Activated effector memory CD4-positive, alpha-beta T cell treated with Interleukin-2 at 50 U/mL for 16 hours (primary cell): Measurements from ENCODE around the gene HOXC12.

Experiments
- DNase-seq: peaks from one replicate; pipeline ENCODE4 v3.0.0-alpha.2; 2020

HOXC12 gene, protein sequence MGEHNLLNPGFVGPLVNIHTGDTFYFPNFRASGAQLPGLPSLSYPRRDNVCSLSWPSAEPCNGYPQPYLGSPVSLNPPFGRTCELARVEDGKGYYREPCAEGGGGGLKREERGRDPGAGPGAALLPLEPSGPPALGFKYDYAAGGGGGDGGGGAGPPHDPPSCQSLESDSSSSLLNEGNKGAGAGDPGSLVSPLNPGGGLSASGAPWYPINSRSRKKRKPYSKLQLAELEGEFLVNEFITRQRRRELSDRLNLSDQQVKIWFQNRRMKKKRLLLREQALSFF

GRCh38 chr12:53954694-53955035 is at the start of gene HOXC12:
Gene HOXC12 (plus strand): TSS chr12:53954903. CDS start chr12:53954930, 27 bp downstream.
- DNase-seq: no peak

DNA sequence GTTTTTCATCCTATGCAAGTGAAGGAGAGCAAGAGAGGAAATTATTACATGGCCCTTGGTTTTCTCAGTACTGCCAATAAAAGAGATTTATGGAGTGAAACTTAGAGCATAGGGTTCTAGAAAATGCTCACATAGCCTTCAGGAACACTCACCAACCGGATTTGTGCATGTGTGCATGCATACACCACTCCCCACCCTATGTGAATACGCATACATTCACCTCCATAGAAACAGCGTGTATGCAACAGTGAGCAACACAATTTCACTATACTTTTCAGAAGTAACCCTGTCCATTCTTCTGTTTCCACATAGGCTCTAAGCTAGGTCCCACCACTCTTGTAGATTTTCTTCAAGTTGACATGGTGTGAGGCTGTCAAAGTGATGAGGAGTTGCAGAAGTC is 47.6 kb upstream of the HOXC12 start:
- no peak for DNase-seq

DNA sequence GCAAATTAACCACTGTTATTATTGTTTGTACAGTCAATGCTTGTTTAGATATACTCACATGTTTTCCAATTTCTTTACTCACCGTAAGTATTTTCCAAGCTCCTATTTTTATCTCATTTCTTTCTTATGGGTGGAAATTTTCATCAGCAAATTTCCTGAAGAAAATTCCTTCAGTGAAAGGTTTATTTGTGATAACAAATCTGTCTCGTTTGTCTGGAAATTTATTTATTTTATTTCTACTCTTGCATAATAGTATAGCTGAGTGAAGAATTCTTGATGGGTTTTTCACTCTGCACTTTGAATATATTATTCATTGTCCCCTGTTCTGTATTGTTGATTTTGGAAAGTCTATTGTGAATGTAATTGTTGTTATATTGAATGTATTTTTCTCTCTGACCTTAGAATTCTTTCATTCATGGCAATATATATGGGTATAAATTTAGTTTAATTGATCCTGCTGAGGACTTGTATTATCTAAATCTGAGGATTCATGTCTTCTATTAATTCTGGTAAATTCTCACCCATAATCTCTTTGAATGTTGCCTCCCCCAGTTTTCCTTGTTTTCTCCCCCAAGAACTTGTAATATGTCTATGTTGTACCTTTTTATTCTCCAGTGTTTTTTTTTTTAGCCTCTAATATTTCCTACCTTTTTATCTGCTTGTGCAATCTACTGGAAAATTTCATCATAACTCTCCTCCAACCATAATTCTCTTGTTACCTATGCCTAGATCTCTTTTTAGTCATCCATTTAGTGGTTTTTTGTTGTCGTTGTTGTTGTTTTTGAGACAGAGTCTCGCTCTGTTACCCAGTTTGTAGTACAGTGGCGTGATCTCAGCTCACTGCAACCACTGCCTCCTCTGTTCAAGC is 37.7 kb upstream of the HOXC12 start:
- DNase-seq: no peak

DNA sequence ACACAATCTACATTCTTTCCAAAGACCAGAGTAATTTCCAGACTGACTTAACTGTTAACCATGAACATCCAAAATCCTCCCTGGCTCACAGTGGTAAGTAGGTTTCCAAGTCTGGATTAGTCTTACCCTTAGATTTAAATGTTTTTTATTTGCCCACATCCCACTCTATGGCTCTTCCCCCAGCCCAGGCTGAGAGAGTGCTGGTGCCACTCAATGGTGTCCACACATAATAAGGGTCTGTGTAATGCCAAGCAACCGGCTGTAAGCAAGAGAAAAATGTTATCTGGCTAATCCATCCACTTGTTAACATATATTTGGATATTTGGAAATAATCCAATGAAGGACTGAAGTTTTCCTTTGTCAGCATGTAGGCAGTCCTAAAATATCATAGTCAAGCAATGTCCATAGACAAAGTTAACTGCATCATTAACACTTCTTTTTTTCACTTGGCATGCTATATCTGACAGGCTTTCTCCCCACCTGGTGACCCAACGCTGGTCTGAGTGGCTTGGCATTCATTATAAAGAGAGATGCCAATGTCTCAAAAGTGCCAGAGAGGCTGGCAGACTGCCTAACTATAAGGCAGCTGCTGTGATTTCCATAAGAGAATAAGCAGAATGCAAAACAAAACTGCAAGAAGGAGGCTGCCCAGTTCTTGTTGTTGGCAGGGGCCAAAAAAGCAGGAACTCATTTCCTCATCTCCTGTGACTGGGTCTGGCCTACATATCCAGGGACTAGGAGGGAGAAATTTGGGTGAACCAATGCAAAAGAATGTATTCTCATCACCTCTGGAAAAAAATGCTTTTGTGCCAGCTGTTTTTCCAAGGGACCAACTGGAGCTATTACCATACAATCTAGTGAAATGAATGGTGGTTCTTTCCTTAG is 29.9 kb upstream of the HOXC12 start:
- no peak for DNase-seq

GRCh38 chr12:53927220-53928029 is 27.3 kb upstream of the HOXC12 start:
- no peak for DNase-seq

DNA sequence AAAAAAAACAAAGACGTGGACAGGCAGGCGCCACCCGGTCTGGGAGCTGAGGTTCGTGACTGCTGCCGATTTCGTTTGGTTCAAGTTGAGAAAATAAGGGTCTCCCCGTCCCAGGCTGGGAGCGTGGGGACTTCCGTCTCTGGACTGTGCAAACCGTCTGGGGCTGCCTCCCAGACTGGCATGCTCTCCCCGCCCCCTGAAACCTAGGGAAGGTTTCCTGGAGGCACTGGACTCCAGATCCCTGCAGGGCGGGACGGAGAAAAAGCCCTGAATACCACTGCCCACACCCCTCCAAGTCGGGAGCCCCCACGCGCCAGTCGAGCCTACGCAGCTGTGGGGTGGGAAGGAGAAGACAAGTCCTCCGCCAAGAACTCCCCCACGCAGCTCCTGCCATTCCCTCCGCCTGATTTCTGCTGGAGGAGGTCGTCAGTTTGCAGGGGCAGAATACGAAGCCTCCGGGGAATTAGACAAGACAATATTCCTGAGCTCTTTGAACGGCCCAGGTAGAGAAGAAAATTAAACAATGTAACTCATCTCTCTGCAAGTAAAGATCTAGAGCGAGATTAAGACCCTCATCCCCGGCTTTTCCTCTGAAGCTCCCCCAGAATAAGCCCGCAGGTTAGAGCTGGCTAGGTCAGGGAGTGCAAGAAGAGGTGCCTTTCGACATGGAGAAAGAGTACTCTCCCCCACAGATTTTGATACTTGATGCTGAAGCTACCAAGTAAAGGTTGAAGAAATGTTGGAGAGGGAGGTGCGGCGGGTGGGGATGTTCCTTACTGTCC is 26.5 kb upstream of the HOXC12 start:
- no peak for DNase-seq

DNA sequence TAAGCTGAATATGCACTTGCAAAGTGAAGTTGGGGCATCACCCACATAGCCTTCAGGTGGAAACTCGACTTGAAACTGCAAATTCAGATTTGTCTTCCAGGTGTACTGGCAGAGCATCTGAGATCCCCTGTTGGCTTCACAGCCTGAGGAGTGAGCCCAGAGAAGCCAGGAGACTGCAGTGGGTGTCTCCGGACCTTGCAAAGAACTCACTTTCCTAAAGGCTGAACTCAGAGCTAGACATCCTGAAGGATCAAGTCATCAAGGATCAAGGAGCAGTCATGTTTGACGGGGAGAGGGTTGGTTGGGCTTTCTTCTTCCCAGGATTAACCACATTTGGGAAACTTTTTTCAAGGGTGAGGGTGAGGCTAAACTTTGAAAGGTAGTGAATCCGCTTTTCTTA is 25.2 kb upstream of the HOXC12 start:
- DNase-seq: no peak

DNA sequence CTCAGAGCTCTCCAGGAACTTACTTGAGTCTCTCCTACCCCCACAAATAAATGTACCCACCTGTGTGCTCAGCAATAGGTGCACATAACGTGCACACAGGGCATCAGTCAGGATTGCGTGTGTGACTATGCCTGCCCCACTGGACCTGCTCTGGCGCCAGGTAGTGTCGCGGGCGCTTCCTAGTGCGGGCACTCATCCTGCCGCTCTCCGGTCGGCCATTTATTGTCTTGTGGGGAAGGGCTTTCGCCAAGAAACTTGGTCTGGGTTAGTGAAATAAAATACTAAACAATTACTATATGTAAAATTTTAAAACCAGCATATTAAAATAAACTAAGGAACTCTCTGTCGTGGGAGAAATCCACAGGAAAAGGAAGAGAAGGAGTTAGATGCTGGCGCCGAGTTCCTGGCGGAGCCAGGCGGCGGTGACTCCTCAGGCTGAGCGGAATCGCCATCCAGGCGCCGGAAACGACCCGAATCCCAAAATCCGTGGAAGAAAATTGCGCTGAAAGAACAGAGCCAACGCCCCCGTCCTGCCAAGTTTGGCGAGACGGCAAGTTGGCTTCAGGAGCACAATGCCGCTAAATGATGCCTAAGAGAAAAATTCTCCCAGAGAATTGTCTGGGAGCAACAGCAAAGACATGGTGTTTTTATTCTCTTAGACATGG is 24.0 kb upstream of the HOXC12 start:
- DNase-seq: no peak

- DNase-seq: no peak
These were observed 22.7 kb upstream of the HOXC12 start for GRCh38 chr12:53931844-53932581.

- no peak for DNase-seq
These were observed 21.8 kb upstream of the HOXC12 start for GRCh38 chr12:53932915-53933314.

- DNase-seq: no peak
These were observed 19.0 kb upstream of the HOXC12 start for GRCh38 chr12:53935383-53936341.

GRCh38 chr12:53937099-53937498 is 17.6 kb upstream of the HOXC12 start:
- DNase-seq: no peak

DNA sequence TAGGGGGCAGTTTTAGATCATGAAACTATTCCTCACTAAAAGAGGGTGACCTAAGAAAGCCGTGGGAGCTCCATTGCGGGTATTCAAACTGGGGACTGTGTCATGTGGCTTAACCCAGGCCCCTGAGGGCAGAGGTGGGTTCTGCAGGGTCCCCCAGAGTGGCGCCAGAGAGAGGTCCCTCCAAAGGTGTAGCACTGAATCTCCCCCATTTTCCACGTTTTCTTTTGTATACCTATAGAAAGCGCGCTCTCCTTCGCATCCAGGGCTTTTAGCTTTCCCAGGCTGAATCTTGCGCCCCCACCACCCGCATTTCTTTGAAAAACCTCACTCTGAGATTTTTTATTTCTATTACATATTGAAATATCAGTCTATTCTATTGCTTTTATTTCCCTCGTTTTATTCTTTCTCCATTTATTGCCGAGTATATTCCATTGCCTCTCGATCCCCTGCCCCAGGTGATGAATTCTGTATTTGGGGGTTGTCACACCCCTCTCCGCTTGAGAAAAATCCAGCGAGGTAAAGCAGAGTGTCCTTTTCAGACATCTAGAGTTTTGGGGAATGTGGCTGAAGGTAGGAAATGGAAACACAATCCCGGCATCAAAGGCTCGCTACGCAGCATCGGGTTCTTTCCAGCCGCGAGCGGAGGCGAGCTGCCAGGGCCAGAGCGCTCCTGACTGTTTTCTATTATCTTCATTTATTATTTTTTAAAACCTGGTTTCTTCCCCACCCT is 16.9 kb upstream of the HOXC12 start:
- no peak for DNase-seq

- DNase-seq: no peak
These were observed 16.2 kb upstream of the HOXC12 start, which contains the start of gene HOXC13 for GRCh38 chr12:53938326-53939140. Gene HOXC13 (plus strand): TSS chr12:53938831. CDS start chr12:53938907, 76 bp downstream.

DNA sequence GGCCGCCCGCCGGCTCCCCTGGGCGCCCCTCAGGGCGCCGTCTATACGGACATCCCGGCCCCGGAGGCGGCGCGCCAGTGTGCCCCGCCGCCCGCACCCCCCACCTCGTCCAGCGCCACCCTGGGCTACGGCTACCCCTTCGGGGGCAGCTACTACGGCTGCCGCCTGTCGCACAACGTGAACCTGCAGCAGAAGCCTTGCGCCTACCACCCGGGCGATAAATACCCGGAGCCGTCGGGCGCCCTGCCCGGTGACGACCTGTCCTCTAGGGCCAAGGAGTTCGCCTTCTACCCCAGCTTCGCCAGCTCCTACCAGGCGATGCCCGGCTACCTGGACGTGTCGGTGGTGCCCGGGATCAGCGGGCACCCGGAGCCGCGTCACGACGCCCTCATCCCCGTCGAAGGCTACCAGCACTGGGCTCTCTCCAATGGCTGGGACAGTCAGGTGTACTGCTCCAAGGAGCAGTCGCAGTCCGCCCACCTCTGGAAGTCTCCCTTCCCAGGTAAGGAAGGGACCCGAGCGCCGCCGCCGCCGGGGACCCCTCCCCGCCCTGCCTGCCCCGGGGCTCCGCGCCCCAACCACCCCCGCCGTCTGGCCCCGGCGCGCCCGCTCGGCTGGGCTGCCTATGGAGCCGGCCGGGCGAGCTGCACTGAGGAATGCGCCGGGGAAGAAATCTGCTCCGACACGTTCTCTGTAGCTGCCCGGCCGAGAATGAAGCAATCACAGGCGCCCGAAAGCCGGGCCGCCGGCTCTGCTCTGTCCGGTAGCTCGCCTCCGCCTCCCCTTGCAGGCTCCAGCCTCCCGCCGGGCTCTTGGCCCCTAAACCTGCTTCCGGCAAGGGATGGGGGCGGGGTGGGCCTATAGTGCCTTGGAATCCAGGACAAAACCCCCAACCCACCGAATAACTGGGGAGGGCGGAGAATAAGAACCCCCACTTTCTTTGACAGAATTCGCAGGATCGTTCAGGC is 15.3 kb upstream of the HOXC12 start:
- no peak for DNase-seq

DNA sequence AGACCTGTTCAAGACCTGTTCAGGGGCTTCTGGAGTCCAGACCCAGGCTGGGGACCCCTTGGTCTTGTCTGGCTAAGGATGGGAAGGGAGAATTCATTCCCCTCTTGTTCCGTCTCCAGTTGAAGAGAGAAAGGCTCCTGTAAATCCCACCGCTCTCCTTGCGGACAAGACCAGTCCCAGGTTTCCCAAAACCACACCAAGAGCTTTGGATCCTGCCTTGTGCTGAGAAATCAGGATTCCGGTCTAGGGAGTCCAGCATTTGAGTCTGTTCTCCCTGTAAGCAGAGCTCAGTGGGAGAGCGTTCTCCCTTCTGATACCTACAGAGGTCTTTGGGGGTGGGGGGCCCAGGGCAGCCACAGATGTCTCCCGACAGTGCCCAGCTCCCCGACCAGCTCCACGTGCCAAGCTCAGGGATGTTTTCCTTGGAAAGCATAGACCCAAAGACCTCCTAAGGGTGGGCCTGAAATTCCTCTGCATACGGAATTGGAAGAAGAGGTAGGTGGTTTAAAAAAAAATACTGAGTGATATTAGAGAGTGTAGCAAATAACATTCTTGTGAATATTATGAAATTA is 14.2 kb upstream of the HOXC12 start:
- DNase-seq: no peak
